HG03196 (cell line): ENCODE measurements around the gene C4orf54.

Experiments used
- ATAC-seq: cut with Tn5 transposase; IDR thresholded peaks from one replicate; pipeline ENCODE4 v1.9.1; 2021; ENCODE audit not compliant: unreplicated experiment

The C4orf54 gene

DNA sequence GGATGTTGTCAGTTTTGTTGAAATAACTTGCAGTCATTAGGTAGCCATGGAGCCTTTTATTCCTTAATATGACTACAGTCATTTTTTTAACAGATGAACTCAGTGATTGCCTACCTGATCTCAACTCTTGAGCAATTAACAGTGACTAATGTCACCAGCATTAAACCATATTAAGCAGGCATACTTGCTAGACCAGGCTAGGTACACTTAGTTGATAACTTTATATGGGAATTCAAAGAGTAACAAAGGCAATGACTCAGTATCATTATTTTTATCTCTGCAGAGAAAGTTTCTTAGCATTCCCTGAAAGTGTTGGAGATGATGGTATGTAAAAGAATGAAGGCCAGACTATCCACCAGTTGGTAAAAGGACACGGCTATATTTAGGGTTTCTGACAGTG, at the start of gene C4orf54:
Gene C4orf54 (minus strand): TSS at position 31 of the 400 bp plus-strand sequence. CDS start 3,180 bp downstream, outside the sequence.
- no peak for ATAC-seq

DNA sequence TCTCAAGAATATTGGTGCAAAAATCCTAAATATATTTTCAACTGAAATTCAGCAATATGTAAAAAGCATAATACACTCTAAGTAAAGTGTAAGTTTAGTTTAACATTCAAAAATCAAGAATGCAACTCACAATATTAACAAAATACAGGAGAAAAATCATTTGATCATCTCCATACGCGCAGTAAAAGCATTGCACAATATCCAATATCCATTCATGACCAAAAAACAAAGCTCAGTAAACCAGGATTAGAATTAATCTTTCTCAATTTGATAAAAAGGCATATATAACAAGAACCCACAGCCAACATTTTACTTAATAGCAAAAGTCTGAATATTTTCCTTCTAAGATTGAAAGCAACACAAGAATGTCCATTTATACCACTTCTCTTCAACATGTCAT, 48.3 kb upstream of the C4orf54 start:
- no peak for ATAC-seq

DNA sequence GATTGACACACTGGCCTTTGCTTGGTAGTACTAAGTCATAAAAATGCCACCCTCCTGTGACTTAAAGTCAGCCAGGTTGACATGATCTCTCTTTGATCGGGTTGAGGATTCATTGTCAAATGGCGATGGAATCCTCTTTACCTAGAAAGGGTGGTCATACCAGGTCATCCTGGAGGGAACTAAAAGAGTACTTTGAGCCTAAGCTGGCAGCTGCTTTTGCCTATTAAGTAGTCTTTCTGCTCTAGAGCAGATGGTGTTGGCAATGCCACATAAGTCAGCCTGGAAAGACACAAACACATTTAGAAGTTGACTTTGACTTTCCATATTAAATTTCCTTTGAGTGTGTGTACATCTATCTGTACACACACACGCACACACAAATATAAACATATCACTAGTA, 39.2 kb upstream of the C4orf54 start:
- ATAC-seq, result no peak

DNA sequence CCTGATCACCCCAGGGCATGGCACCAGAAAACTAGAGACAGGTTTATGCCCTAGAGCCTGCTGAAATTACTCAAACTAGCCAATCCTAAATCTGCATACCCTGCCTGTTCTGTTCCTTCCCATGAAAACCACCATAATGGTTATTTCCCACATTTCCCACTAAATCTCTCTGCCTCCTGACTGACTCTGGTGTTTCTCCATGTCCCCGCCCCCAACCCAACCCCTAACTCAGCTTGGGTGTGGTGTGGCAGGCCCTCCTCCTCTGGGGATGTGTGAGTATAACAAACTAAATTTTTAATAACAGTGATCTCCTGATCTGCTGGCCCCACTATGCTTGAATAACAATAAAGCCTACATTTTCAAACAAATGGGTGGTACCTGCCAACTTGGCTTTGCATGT, 35.5 kb upstream of the C4orf54 start:
- no peak for ATAC-seq

DNA sequence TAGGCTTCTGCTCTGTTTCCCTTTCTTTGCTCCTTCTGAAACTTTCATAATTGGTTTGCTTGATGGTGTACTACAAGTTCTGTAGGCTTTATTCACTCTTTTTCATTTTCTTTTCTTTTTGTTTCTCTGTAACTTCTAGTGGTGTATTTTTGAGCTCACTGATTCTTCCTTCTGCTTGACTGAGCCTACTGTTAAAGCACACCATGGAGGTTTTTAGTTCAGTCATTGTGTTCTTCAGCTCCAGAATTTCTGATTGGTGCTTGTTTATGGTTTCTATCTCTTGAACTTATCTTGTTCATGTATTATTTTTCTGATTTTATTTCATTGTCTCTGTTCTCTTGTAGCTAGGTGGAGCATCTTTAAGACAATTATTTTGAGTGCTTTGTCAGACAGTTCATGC, 33.4 kb upstream of the C4orf54 start:
- no peak for ATAC-seq

DNA sequence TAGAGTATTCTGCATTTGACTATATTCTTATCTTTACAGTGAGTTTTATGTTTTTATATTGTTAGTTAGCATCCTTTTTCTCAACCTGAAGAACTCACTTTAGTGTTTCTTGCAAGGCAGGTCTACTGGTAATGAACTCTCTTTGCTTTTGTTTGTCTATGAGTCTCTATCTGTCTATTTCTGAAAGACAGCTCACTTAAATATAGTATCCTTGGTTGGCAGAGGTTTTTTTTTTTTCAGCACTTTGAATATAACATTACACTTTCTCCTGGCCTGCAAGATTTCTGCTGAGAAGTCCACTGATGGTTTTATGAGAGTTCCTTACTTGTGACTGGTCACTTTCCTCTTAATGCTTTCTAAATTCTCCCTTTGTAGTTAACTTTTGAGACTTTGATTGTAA, 32.8 kb upstream of the C4orf54 start:
- no peak for ATAC-seq

DNA sequence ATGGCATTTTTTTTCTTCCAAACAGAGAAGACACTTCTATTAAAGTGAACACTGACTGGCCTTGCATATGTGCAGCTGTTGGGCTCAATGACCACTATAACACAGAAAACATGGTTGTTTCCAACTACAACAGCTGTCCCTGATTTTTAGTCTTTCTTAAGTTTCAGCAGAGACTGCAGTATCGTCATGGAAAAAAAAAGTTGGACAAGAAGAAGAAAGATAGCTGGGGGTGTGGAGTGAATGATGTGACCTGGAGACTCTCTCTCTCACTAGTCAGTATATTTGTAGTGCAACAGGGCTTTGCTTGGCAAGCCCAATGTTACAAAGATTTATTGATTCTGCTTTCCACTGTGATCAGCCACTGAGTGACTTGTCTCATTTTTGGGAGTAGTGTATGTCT, 29.5 kb upstream of the C4orf54 start:
- ATAC-seq, result no peak

DNA sequence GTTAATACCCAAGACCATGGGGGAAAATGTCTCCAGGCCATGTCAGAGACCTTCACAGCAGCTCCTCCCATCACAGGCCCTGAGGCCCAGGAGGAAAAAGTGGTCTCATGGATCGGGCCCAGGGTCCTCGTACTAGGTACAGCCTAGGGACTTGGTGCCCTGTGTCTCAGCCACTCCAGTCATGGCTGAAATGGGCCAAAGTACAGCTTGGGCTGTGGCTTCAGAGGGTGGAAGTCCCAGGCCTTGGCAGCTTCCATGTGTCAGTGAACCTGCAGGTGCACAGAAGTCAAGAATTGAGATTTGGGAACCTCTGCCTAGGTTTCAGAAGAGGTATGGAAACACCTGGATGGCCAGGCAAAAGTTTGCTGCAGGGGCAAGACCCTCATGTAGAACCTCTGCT, 27.6 kb upstream of the C4orf54 start:
- no peak for ATAC-seq

DNA sequence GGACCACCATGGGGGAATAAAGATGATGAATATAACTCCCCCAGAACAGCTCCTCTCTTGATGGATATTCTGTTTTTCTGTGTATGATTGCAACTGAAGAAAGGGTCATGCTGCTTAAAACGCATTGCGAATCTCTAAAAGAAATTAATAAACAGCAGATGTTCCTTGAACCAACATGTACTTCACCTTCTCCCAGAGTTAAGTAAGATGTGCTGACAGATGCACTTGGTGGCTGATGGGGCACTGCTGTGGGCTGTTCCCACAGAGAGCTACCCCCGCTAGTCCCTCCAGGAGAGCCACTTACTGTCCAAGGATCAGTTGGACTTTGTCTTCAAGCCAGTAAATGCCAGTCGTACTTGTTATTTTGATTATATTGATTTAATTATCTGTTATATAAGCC, 26.3 kb upstream of the C4orf54 start:
- ATAC-seq, result no peak

DNA sequence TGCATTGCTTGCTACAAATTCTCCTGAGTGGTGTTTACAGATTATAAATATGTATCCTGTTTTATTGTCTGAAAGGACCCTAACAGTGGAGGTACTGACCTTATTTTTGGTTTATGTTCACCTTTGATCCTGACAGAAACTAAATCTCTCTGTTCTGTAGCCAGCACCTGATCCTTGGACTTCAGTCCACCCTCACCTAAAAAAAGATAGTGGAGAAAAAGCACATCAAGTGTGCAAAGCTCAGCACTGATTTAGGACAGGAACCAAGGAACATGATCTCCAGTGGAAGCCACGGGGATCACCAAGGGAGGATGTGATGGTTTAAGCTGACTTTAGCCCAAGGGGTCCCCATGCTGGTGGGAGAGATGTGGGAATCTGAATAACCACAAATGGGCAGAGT, 22.3 kb upstream of the C4orf54 start:
- no peak for ATAC-seq

DNA sequence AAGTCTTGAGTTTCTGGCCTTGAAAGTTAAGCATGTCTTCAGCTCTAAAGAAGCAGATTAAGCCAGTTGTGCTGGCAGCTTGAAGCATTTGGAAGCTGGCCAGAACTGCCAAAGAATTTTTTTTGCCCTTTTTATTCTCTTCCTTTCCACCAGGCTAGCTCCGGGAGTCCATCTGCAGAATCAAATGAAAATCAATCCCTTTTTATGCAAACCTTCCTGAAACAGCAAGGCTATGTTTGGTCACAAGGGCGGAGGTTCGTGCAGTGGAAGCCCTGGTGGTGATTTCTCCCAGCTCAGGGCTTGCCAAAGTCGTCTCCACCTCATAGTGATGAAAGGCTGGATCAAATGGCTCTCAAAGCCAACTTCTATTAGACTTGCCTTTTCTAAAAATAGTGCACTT, 21.6 kb upstream of the C4orf54 start:
- no peak for ATAC-seq

DNA sequence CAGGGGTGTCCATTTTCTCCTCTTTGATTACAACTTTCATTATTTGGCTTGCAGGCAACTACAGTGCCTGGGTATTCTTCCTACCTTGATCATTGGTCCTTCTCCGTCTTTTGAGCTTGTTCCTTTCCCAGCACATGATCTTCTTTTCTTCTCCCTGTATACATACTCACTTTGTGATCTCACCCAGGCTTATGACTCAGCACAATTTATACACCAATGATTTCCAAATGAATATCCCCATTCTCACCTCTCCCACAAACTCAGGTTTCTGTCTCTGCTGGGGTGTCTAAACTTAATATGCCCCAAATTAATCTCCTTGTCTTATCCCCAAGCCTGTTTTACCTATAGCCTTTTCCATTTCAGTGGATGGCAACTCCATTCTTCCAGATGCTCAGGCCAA, 19.5 kb upstream of the C4orf54 start:
- no peak for ATAC-seq

DNA sequence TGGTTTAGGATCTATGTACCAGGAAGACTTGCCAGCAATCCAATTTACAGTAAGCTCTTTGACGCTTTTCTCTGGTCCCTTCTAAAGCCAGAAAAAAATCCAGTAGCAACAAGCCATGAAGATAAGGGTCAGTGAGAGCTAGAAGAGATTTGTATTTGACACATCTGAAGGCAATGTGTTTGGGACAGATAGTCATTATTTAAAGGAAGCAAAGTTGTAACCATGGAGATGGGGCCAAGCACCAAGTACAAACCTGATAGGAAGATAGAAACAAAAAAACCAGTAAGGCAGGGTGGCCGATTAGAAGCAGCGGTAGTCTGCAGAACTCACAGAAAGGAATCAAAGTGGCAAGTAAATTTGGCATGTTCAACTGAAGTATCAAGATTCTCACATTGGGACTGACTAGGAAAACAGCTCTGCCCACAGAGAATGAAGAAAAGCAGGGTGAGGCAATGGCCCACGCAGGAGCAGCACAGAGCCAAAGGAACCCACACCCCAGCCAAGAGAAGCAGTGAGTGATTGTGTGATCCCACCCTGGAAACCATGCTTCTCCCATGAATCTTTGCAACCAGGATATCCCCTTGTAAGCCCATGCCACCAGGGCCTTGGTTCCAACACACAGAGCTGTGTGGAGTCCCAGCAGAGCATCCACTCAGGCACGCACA, 12.9 kb upstream of the C4orf54 start:
- ATAC-seq, result no peak

DNA sequence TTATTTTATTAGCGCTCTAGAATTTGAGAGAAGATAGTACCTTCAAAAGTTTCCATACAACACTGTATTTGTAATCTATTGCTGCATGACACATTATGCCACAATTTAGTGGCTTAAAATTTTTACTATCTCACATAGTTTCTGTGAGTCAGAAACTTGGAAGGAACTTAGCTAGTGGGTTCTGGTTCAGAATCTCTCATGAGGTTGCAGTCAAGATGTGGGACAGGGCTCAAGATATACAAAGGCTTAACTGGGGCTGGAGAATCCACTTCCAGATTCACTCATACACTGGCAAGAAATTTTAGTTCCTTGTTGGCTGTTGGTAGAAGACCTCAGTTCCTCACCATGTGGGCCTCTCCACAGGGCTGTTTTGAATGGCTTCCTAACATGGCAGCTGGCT, 11.5 kb upstream of the C4orf54 start:
- no peak for ATAC-seq

DNA sequence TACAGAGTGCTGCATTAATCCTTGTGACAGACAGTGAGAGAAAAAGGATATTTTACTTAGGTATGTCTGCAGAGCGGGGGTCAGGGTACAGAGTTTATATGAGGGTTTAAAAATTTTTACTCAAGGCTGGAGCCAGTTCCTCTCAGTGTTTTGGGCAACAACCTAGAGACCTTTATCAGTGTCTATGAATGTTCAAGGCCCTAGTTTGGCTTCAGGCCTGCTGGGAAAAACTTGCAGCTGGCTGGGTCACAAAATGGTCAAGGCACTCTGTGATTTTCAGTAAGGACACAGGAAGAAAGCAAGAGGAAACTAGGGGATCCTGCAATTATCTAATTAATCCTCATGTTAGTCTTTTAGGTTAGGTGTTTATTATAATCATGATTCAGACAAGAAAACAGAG, 10.8 kb upstream of the C4orf54 start:
- no peak for ATAC-seq

DNA sequence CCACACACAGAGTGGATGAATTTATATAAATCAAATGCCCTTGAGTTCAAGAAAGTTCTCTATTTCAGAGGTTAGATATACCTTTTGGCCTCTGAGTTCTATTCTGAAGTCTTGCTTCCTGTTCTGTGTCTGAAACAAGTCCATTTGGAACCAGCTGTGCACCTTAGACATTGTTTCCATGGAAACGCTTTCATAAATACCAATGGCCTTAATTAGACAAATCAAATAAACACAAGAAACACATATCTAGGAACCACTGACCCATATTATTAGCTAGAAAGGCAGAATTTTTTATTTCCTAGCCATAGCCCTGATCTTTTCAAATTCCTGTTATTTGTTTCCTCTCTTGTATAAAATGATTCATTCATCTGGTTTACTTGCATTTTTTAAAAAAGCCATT, 8.4 kb upstream of the C4orf54 start:
- ATAC-seq, result no peak

DNA sequence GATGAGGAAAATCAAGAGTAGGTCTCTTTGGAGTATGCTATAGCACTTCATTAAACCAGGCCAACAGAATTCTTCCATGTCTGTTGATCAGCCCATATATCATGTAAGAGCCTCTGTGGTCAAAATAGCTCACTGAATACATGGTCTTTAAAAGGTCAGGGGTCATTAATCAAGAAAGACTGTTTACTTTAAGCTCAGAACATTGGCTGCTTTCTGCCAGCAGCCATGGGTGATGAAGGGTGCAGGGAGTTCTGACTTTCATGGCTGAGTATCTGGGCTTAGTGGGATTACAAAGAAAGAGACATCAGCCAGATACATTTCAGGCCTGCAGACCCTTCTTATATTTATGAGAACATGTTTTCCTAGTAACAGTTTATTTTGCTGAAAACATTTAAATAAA, 7.1 kb upstream of the C4orf54 start:
- no peak for ATAC-seq

DNA sequence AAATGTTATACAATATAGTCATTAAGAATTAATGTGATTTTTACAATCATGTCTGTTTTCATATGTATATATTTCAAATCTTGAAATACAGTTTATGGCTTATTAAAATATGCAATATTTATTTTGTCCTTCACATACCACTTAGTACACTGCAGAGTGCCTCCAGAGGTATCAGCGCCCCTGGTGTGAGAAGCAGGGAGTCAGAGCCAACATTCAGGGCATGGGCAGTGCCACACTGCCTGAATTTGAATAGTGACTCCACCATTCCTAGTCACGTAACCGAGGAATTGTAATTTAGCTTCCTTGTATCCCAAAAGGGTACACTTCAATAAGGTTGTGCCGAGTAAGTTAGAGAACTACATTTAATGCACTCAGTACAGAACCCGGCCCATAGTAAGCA, 4.3 kb upstream of the C4orf54 start:
- no peak for ATAC-seq

DNA sequence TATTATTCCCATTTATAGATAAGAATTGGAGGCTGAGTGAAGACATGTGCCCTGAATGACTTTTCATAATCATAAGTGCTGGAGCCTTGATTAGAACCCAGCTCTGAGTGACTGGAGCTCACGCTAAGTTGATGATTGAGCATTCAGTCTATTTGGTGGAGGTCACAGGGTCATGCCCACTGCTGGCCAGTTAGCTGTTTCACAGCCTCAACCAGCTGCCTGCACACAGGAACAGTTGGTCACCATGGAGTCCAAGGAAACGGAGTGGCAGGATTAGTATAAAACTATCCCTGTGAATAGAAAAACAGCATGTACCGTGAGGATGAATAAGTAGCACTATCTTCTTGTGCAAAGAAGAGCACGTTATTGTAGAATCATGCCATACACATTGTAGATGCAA, 1.0 kb upstream of the C4orf54 start:
- ATAC-seq, result no peak

DNA sequence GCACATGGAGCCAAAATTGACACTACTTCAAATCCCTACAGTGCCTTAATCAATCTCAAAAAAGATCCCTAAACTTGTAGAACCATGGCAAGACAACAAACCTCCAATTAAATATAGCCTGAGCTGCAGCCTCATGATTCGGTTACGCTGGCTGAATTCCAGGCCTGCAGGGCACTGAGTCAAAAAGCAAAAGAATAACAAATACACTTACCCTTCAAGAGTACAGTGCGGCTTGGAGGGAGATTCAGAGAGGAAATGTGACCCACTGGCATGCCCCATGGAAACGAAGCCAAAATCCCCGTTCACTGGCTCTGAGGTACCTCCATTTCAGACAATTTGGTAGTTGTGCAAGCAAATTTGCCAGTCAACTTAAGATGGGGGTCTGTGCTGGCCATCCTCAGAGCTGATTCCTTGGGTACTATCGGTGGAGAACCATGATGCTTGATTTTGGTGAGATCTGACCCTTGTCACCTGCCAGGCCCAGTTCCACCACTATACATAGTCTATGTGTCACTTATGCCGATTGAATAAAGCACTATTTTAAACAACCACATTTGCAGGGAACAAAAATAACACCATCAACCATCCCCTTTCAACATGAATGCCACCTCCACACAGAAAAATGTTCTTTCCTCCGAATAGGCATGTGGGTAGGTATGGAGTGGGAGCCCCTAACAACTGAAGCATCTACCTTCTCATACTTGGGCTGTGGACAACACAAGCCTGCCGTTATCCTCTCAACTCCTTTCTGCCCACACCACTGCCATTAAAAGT, 2.1 kb downstream of the C4orf54 start:
- no peak for ATAC-seq

DNA sequence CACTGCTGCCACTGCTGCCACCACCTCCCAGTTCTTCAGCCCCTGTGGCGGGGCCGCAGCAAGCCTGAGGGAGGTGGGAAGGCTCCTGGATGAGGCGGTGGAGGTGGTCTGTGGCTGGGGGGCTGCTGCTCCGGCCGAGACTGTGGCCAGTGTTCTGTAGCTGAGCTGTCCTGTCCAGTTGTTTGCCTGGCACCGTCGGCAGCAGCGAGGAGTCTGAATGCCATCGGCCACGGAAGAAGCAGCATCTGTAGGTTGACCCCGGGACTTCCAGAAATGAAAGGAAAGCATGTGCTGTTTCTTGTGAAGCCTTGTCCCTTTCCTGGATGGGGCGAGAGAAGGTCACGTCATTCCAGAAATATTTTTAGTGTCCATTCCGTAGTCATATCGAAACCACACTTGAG, 3.3 kb downstream of the C4orf54 start:
- ATAC-seq, result no peak

DNA sequence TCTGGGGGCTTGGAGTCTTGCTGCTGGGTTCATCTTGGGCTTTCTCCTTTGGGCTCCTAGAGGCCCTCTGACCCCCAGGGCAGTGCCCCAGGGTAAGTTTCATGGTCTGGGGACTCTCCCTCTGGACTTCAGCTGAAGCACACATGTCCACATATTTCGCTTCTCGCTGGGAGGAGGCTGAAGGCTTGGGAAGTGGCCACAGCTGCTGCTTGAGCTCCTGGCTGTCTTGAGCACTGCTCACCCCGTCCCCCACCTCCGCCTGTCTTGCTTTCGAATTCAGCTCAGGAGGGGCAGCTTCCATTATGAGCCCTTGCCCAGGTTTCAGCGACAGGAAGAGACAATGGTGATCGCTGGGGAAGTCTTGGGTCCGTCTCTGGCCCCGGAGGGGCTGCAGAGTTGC, 3.7 kb downstream of the C4orf54 start:
- no peak for ATAC-seq
